ENCODE results near the gene CSPG4. TPM values are rescaled to one million over a fixed set of nuclear protein-coding genes. Genes with fewer than 3 reads are reported as not detected.

CSPG4 gene
- total and polyA plus RNA-seq, 2 donors (not counting 1 experiment from before 2014, with no cell fraction given), result 0.03 to 0.15 TPM

DNA sequence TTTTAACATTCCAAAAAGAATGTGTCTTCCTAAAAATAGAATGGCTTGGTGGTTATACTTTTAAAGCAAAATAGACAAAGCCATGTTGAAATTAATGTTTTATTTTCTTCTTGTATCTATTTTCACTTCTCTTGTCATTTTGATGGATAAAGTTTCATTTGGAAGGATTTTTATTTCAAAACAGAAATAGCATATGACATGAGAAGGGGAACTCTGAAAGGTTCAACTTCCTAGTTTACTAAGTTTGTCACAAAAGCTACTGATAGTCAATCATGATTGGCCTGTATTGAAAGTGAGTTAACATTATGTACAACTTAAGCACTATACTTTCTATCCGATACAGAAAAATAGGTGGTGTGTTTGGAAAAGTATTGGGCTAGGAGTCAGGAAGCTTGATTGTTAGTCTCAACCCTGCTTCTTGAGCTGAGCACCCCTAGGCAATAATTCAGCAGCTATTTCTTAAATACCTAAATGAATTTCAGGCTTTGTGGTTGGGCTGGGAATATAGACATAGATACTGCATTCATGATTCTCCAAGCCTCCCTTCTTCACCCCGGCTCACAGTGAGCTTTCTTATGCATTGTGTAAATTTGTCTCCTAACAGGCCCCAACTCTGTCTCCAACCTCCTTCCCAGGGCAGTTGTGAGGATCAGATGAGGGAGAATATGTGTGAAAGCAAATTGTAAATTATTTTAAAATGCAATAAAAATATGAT, 46.9 kb upstream of the CSPG4 start:
- WGBS (ENCODE audit: insufficient coverage), result no CpG with 5 or more reads among the region's 2 CpGs
- Histone ChIP-seq H2AFZ (ENCODE audit: insufficient read depth, low read depth, low read length, poor library complexity, severe bottlenecking) (peak overlapping the region; percentile 97), H3K4me2 (replicated peaks; ENCODE audit: low read depth, low read length, poor library complexity, severe bottlenecking) (peak overlapping the region; percentile 95), H3K4me3 (ENCODE audit: control extremely low read depth in 1 of 5, extremely low read depth in 1 of 5, insufficient read depth in 1 of 5, low read depth in 2 of 5, low read length in 4 of 5) (no peak overlapping the region), H3K4me1 (ENCODE audit: control insufficient read depth in 2 of 2, insufficient read depth in 2 of 2, low read length in 2 of 2) (peaks cover 6 to 10% of the 10 kb centered on the region in 2 donors), H3K79me2 (ENCODE audit: control insufficient read depth, insufficient read depth, low read length) (no peaks in the 10 kb centered on the region), H4K20me1 (ENCODE audit: control insufficient read depth, insufficient read depth, low read length, poor library complexity, severe bottlenecking) (no peaks in the 10 kb centered on the region), H3K9me3 (ENCODE audit: control extremely low read depth in 1 of 3, control insufficient read depth in 2 of 3, insufficient read depth in 1 of 3, low read length in 2 of 3) (no peaks in the 10 kb centered on the region), H3K36me3 (replicated peaks in 1 of 2; ENCODE audit: control extremely low read depth in 1 of 2, control insufficient read depth in 1 of 2, extremely low read depth in 1 of 2, insufficient read depth in 2 of 2, low read length in 1 of 2) (no peaks in the 10 kb centered on the region), H3K27me3 (replicated peaks in 1 of 4; ENCODE audit: control extremely low read depth in 1 of 4, control insufficient read depth in 3 of 4, insufficient read depth in 4 of 4, low read length in 3 of 4) (no peaks in the 10 kb centered on the region), H3K27ac (ENCODE audit: low read length in 2 of 2) (peak overlapping the region in 1 of 2 donors; percentile 85), H3K9ac (ENCODE audit: low read length) (peak overlapping the region; percentile 91)
- no peaks in the 10 kb centered on the region for H3K27me3 Mint-ChIP-seq
- peaks cover 20% of the 10 kb centered on the region for H3K4me1 Mint-ChIP-seq
- intact Hi-C loops (cut with micrococcal nuclease), result loop anchor here (2.0 to 5.0 kb wide), 2 partner anchors 83 to 119 kb away; partner anchors contain the start of genes IMP3 and UBE2Q2
- no peaks in the 10 kb centered on the region for H3K9me3 Mint-ChIP-seq (ENCODE audit: insufficient read depth)
- H3K4me3 Mint-ChIP-seq, result peak overlapping the region; percentile 94
- ChIA-PET POLR2A (interaction anchor here (0.6 kb wide), 1 partner anchor 162 kb away, joined by 3 read pairs; no protein-coding TSS in a partner anchor), CTCF (no interaction called here)
- DNase-seq (no peak), ATAC-seq (ENCODE audit: low read depth) (no peak)
- H3K27ac Mint-ChIP-seq, result peak overlapping the region; percentile 84
- no peak for TF ChIP-seq EZH2 (IDR thresholded peaks at IDR 0.05; ENCODE audit: borderline replicate concordance, insufficient read depth, low read depth, low read length, poor library complexity, severe bottlenecking)
- TF ChIP-seq, protein P1, sequence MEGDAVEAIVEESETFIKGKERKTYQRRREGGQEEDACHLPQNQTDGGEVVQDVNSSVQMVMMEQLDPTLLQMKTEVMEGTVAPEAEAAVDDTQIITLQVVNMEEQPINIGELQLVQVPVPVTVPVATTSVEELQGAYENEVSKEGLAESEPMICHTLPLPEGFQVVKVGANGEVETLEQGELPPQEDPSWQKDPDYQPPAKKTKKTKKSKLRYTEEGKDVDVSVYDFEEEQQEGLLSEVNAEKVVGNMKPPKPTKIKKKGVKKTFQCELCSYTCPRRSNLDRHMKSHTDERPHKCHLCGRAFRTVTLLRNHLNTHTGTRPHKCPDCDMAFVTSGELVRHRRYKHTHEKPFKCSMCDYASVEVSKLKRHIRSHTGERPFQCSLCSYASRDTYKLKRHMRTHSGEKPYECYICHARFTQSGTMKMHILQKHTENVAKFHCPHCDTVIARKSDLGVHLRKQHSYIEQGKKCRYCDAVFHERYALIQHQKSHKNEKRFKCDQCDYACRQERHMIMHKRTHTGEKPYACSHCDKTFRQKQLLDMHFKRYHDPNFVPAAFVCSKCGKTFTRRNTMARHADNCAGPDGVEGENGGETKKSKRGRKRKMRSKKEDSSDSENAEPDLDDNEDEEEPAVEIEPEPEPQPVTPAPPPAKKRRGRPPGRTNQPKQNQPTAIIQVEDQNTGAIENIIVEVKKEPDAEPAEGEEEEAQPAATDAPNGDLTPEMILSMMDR (IDR thresholded peaks at IDR 0.05), result no peak
